Suprapubic skin (tissue), 4 donors: ENCODE data around the gene ERBB3. TPM values are rescaled to one million over a fixed set of nuclear protein-coding genes. Genes with fewer than 3 reads are reported as not detected.

Source experiments
- DNase-seq, 2 donors: peaks; one replicate each; pipeline ENCODE4 v3.0.0-alpha.2; 2019; ENCODE audit warnings: low spot score in 2 of 2
- H3K27ac ChIP-seq: fragments of 200-600 bp; sonication (generic); one replicate; pipeline ENCODE4 v1.5.1; 2019
- H3K27me3 ChIP-seq: fragments of 200-600 bp; sonication (generic); one replicate; pipeline ENCODE4 v1.5.1; 2019
- H3K36me3 ChIP-seq: fragments of 200-600 bp; sonication (generic); one replicate; pipeline ENCODE4 v1.5.1; 2019
- H3K4me1 ChIP-seq: fragments of 200-600 bp; sonication (generic); one replicate; pipeline ENCODE4 v1.5.1; 2019
- H3K4me3 ChIP-seq: fragments of 200-600 bp; sonication (generic); one replicate; pipeline ENCODE4 v1.5.1; 2019; ENCODE audit warnings: mild to moderate bottlenecking
- H3K9me3 ChIP-seq: fragments of 200-600 bp; sonication (generic); one replicate; pipeline ENCODE4 v1.5.1; 2019
- EP300 ChIP-seq: sonication (generic); formaldehyde crosslinking; IDR thresholded peaks from one replicate; pipeline ENCODE4 v1.6.1; 2017; ENCODE audit warnings: antibody characterized with exemption
- POLR2A ChIP-seq, 2 donors: fragments of 450-650 bp; IDR thresholded peaks; one replicate each; pipeline ENCODE4 v1.6.1; 2017; ENCODE audit warnings: antibody characterized with exemption in 2 of 2, mild to moderate bottlenecking in 2 of 2, moderate library complexity in 2 of 2
- POLR2AphosphoS5 ChIP-seq, 3 donors: sonication (generic); formaldehyde crosslinking; IDR thresholded peaks; one replicate each; pipeline ENCODE4 v1.6.1; 2017; ENCODE audit warnings: antibody characterized with exemption in 3 of 3
- WGBS: methylation state at CpG from one replicate; pipeline ENCODE4 v1.1.5; 2018; 5-methylcytosine and 5-hydroxymethylcytosine counted together
- total RNA-seq, 4 donors: library from RNA; depleted of rRNA; stranded (reverse); fragments of >200 nt; gene quantifications; one replicate each; pipeline ENCODE4 v1.1.0, GENCODE V29; 2016
- TF ChIP-seq, protein P1 (sequence below), 2 donors: fragments of 200-600 bp in 1 of 2; fragments of 450-650 bp in 1 of 2; sonication (generic) in 1 of 2; IDR thresholded peaks; one replicate each; pipeline ENCODE4 v1.5.1; 2016 to 2019; ENCODE audit warnings: antibody characterized with exemption in 2 of 2, mild to moderate bottlenecking in 1 of 2, moderate library complexity in 1 of 2

ERBB3 gene
- total RNA-seq, 4 donors from 2014 or later = 147 to 226 (median 181) TPM

- no peak overlapping the region for H3K4me3 ChIP-seq
- H3K4me1 ChIP-seq = peaks cover 8% of the 10 kb centered on the region
- H3K27ac ChIP-seq = no peak overlapping the region
- no peak for DNase-seq
- no peaks in the 10 kb centered on the region for H3K27me3 ChIP-seq
- H3K36me3 ChIP-seq = peaks cover 80% of the 10 kb centered on the region
- 91% methylated on average over 19 of the region's 19 CpGs for WGBS
- TF ChIP-seq EP300 (no peak), POLR2AphosphoS5 (IDR thresholded peaks at IDR 0.05) (no peak), POLR2A (IDR thresholded peaks at IDR 0.05) (no peak)
- TF ChIP-seq, protein P1, sequence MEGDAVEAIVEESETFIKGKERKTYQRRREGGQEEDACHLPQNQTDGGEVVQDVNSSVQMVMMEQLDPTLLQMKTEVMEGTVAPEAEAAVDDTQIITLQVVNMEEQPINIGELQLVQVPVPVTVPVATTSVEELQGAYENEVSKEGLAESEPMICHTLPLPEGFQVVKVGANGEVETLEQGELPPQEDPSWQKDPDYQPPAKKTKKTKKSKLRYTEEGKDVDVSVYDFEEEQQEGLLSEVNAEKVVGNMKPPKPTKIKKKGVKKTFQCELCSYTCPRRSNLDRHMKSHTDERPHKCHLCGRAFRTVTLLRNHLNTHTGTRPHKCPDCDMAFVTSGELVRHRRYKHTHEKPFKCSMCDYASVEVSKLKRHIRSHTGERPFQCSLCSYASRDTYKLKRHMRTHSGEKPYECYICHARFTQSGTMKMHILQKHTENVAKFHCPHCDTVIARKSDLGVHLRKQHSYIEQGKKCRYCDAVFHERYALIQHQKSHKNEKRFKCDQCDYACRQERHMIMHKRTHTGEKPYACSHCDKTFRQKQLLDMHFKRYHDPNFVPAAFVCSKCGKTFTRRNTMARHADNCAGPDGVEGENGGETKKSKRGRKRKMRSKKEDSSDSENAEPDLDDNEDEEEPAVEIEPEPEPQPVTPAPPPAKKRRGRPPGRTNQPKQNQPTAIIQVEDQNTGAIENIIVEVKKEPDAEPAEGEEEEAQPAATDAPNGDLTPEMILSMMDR (IDR thresholded peaks at IDR 0.05) = no peak
- H3K9me3 ChIP-seq = no peaks in the 10 kb centered on the region
Observed at GRCh38 chr12:56141946-56142784, 62.2 kb downstream of the ERBB3 start.

GRCh38 chr12:56143217-56143616 is 63.3 kb downstream of the ERBB3 start:
- no peak for DNase-seq

GRCh38 chr12:56143870-56144269 is 63.9 kb downstream of the ERBB3 start:
- no peaks in the 10 kb centered on the region for H3K9me3 ChIP-seq
- DNase-seq = no peak
- H3K27ac ChIP-seq = peak overlapping the region; percentile 32
- TF ChIP-seq EP300 = no peak
- TF ChIP-seq, protein P1 (IDR thresholded peaks at IDR 0.05) = no peak
- TF ChIP-seq POLR2A (IDR thresholded peaks at IDR 0.05) = no peak
- TF ChIP-seq POLR2AphosphoS5 (IDR thresholded peaks at IDR 0.05) = no peak
- H3K4me3 ChIP-seq = no peak overlapping the region
- H3K4me1 ChIP-seq = peaks cover 10% of the 10 kb centered on the region
- peaks cover 63% of the 10 kb centered on the region for H3K36me3 ChIP-seq
- no peaks in the 10 kb centered on the region for H3K27me3 ChIP-seq
- WGBS = 85% methylated on average over 8 of the region's 8 CpGs

More at GRCh38 chr12:56143217-56143616, 63.3 kb downstream of the ERBB3 start:
- WGBS = 57% methylated on average over 4 of the region's 4 CpGs
- H3K27ac ChIP-seq = peak overlapping the region; percentile 32
- TF ChIP-seq POLR2A (IDR thresholded peaks at IDR 0.05) (no peak), EP300 (no peak), POLR2AphosphoS5 (IDR thresholded peaks at IDR 0.05) (no peak)
- TF ChIP-seq, protein P1 (IDR thresholded peaks at IDR 0.05) = no peak
- H3K9me3 ChIP-seq = no peaks in the 10 kb centered on the region
- H3K4me1 ChIP-seq = peaks cover 10% of the 10 kb centered on the region
- no peak overlapping the region for H3K4me3 ChIP-seq
- no peaks in the 10 kb centered on the region for H3K27me3 ChIP-seq
- peaks cover 69% of the 10 kb centered on the region for H3K36me3 ChIP-seq

GRCh38 chr12:56145217-56145616 is 65.3 kb downstream of the ERBB3 start:
- Histone ChIP-seq H3K27me3 (no peaks in the 10 kb centered on the region), H3K4me1 (peaks cover 10% of the 10 kb centered on the region), H3K36me3 (peaks cover 49% of the 10 kb centered on the region), H3K4me3 (no peak overlapping the region), H3K27ac (no peak overlapping the region), H3K9me3 (no peaks in the 10 kb centered on the region)
- WGBS = 83% methylated on average over 3 of the region's 3 CpGs
- TF ChIP-seq POLR2AphosphoS5 (IDR thresholded peaks at IDR 0.05) = no peak
- TF ChIP-seq, protein P1 (IDR thresholded peaks at IDR 0.05) = no peak
- TF ChIP-seq POLR2A (IDR thresholded peaks at IDR 0.05) = no peak
- TF ChIP-seq EP300 = no peak
- DNase-seq = no peak
